ENCODE data around the gene SPTSSA.

- TF ChIP-seq CTCF (IDR thresholded peaks at IDR 0.05) (no peak), POLR2A (IDR thresholded peaks at IDR 0.05) (no peak)
Observed at GRCh38 chr14:34478261-34478660, 16.2 kb upstream of the SPTSSA start.
